Measurements from ENCODE around the gene SIRT2.

SIRT2 gene

DNA sequence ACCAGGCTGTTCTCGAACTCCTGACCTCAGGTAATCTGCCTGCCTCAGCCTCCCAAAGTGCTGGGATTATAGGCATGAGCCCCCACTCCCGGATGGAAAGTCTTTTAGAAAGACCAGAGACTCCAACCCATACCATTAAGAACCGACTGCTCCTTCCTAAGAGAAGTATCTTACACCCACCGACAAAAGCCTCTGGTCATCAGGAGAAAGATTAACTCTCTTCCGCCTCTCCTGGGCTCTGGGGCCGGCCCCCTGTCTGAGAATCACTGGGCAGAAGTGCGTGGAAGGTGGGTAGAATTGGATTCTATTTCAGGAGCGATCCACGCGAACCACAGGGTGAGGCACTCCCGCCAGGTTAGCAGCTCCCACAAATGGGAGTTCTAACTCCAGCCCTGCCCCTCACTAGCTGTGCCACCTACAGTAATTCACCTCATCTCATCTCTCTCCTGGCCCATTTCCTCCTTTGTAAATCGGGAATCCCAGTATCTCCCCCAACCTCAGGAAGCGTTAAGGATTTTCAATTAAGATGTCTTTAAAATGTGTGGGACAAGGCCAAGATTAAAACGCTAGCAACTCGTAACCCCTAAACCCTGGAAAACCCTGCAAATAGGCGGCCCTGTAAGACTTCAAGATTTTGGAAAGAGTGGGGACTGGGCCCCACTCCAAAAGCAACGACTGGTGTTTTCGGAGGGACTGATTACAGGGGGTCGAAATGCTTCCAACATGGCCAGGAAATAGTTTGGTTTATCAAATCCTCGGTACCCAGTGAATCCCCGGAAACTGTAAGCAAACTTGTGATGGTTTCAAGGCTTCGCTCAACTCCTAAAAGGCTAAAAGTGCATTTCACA is 50.9 kb downstream of the SIRT2 start:
- peaks cover 57% of the 10 kb centered on the region for H3K4me1 ChIP-seq (ENCODE audit: insufficient read depth, low read length, poor library complexity, severe bottlenecking)
- TF ChIP-seq, protein P1, sequence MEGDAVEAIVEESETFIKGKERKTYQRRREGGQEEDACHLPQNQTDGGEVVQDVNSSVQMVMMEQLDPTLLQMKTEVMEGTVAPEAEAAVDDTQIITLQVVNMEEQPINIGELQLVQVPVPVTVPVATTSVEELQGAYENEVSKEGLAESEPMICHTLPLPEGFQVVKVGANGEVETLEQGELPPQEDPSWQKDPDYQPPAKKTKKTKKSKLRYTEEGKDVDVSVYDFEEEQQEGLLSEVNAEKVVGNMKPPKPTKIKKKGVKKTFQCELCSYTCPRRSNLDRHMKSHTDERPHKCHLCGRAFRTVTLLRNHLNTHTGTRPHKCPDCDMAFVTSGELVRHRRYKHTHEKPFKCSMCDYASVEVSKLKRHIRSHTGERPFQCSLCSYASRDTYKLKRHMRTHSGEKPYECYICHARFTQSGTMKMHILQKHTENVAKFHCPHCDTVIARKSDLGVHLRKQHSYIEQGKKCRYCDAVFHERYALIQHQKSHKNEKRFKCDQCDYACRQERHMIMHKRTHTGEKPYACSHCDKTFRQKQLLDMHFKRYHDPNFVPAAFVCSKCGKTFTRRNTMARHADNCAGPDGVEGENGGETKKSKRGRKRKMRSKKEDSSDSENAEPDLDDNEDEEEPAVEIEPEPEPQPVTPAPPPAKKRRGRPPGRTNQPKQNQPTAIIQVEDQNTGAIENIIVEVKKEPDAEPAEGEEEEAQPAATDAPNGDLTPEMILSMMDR (conservative IDR thresholded peaks at IDR 0.05; ENCODE audit: low read length) = no peak
- TF ChIP-seq EZH2phosphoT487 (IDR thresholded peaks at IDR 0.05; ENCODE audit: borderline replicate concordance) = no peak
- H4K20me1 ChIP-seq (ENCODE audit: insufficient read depth, low read length, poor library complexity, severe bottlenecking) = peaks cover 56% of the 10 kb centered on the region
- peaks cover 47% of the 10 kb centered on the region; the same call in 1 of the 2 replicates for H3K36me3 ChIP-seq (ENCODE audit: insufficient read depth, low read length)
- H3F3A ChIP-seq (ENCODE audit: low read depth) = no peaks in the 10 kb centered on the region
- H3K4me2 ChIP-seq (ENCODE audit: low read depth, low read length, poor library complexity, severe bottlenecking) = peak overlapping the region; percentile 82
- peaks cover 72% of the 10 kb centered on the region for H3K79me2 ChIP-seq (ENCODE audit: insufficient read depth, low read length)
- peak overlapping the region; percentile 92 for H3K9ac ChIP-seq (ENCODE audit: low read depth, low read length, poor library complexity, severe bottlenecking)
- no peaks in the 10 kb centered on the region for H3K9me2 ChIP-seq (replicated peaks; ENCODE audit: low read depth, low read length)
- peak overlapping the region; percentile 95 for H3K4me3 ChIP-seq (ENCODE audit: low read length, poor library complexity, severe bottlenecking)
- H3K9me3 ChIP-seq (ENCODE audit: insufficient read depth, low read depth, low read length) = no peaks in the 10 kb centered on the region
- H2AFZ ChIP-seq (ENCODE audit: low read length) = no peak overlapping the region
- H3K27me3 ChIP-seq (ENCODE audit: insufficient read depth, low read length, poor library complexity, severe bottlenecking) = peaks cover 4% of the 10 kb centered on the region

DNA sequence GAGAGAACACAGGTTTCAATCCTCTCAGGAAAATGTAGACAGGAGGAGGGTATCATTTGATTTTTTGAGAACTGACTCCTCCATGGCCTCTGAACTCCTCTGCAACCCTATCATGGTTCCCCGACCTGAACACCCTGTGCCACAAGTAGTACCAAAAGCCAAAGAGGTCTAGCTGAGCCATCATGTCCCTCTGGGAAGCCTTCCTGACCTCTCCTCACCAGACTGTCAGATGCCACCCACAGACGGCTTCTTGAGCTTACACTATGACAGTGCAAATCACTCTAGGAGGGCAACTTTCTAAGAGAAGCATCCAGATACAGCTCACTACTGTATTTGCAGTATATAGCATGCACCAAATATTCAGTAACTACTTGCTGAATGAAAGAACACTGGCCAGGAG is 53.3 kb downstream of the SIRT2 start:
- H3K4me3 ChIP-seq (ENCODE audit: low read length, poor library complexity, severe bottlenecking) = peak overlapping the region; percentile 95
- H3K4me2 ChIP-seq (ENCODE audit: low read depth, low read length, poor library complexity, severe bottlenecking) = peak overlapping the region; percentile 82
- H3K4me1 ChIP-seq (ENCODE audit: insufficient read depth, low read length, poor library complexity, severe bottlenecking) = peaks cover 67% of the 10 kb centered on the region
- peaks cover 4% of the 10 kb centered on the region for H3K27me3 ChIP-seq (ENCODE audit: insufficient read depth, low read length, poor library complexity, severe bottlenecking)
- peaks cover 85% of the 10 kb centered on the region for H3K79me2 ChIP-seq (ENCODE audit: insufficient read depth, low read length)
- TF ChIP-seq EZH2phosphoT487 (IDR thresholded peaks at IDR 0.05; ENCODE audit: borderline replicate concordance) = no peak
- TF ChIP-seq, protein P1 (conservative IDR thresholded peaks at IDR 0.05; ENCODE audit: low read length) = no peak
- H4K20me1 ChIP-seq (ENCODE audit: insufficient read depth, low read length, poor library complexity, severe bottlenecking) = peaks cover 80% of the 10 kb centered on the region
- peaks cover 72% of the 10 kb centered on the region for H3K36me3 ChIP-seq (ENCODE audit: insufficient read depth, low read length)
- H3F3A ChIP-seq (ENCODE audit: low read depth) = no peaks in the 10 kb centered on the region
- H3K9me3 ChIP-seq (ENCODE audit: insufficient read depth, low read depth, low read length) = no peaks in the 10 kb centered on the region
- H3K9me2 ChIP-seq (replicated peaks; ENCODE audit: low read depth, low read length) = no peaks in the 10 kb centered on the region
- H3K9ac ChIP-seq (ENCODE audit: low read depth, low read length, poor library complexity, severe bottlenecking) = peak overlapping the region; percentile 26
- H2AFZ ChIP-seq (ENCODE audit: low read length) = no peak overlapping the region

DNA sequence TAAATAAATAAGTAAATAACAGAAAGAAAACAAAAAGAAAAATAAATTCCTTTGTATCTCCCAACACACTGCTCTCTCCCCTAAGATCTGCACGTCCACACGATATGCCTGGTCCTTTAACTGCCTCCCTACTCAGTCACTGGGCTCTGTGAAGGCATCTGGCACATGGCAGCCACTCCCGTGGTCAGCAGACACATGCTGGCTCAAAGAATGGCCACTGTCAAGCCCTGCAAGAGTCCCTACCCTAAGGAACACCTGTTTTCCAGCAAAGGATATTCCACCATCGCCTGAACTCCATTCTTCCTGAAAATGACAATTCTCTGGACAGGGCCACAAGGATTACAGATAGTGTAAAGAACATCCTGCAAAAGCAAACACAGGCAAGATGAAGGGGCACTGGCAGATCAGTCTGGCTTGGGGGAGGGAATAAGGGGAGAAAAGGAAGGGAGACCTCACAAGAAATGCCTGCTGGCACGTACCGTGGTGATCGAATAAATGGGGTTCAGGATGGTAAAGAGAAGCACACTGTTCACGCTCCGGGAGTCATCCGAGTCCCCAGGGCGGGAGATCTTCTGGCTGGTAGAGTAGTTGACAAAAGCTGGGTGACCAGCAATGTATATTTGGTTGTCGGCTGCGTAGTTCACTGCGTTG is 53.9 kb downstream of the SIRT2 start:
- Histone ChIP-seq H4K20me1 (ENCODE audit: insufficient read depth, low read length, poor library complexity, severe bottlenecking) (peaks cover 86% of the 10 kb centered on the region), H3K36me3 (ENCODE audit: insufficient read depth, low read length) (peaks cover 78% of the 10 kb centered on the region), H3K27me3 (ENCODE audit: insufficient read depth, low read length, poor library complexity, severe bottlenecking) (peaks cover 4% of the 10 kb centered on the region), H3F3A (ENCODE audit: low read depth) (no peaks in the 10 kb centered on the region), H3K4me1 (ENCODE audit: insufficient read depth, low read length, poor library complexity, severe bottlenecking) (peaks cover 62% of the 10 kb centered on the region), H3K9ac (ENCODE audit: low read depth, low read length, poor library complexity, severe bottlenecking) (peak overlapping the region; percentile 26), H3K9me2 (replicated peaks; ENCODE audit: low read depth, low read length) (no peaks in the 10 kb centered on the region), H3K79me2 (ENCODE audit: insufficient read depth, low read length) (peaks cover 87% of the 10 kb centered on the region), H3K9me3 (ENCODE audit: insufficient read depth, low read depth, low read length) (no peaks in the 10 kb centered on the region), H3K4me2 (ENCODE audit: low read depth, low read length, poor library complexity, severe bottlenecking) (peak overlapping the region; percentile 82), H2AFZ (ENCODE audit: low read length) (no peak overlapping the region), H3K4me3 (ENCODE audit: low read length, poor library complexity, severe bottlenecking) (peak overlapping the region; percentile 95)
- no peak for TF ChIP-seq EZH2phosphoT487 (IDR thresholded peaks at IDR 0.05; ENCODE audit: borderline replicate concordance)
- TF ChIP-seq, protein P1 (conservative IDR thresholded peaks at IDR 0.05; ENCODE audit: low read length) = no peak

Measured in Loucy (cell line).